ENCODE results near the gene LPAR3.

The LPAR3 gene

GRCh38 chr1:84859866-84860265, 33.1 kb downstream of the LPAR3 start:
- no peak for DNase-seq (ENCODE audit: low read depth in 3 of 3, low spot score in 1 of 3)

- DNase-seq (ENCODE audit: low read depth in 3 of 3, low spot score in 1 of 3): no peak
Observed at GRCh38 chr1:84857906-84858305, 35.1 kb downstream of the LPAR3 start.

GRCh38 chr1:84856726-84857270, 36.2 kb downstream of the LPAR3 start:
- DNase-seq (ENCODE audit: low read depth in 3 of 3, low spot score in 1 of 3): no peak

GRCh38 chr1:84855691-84856630, 37.0 kb downstream of the LPAR3 start:
- DNase-seq (ENCODE audit: low read depth in 3 of 3, low spot score in 1 of 3): no peak

GRCh38 chr1:84855168-84855567, 37.8 kb downstream of the LPAR3 start:
- DNase-seq (ENCODE audit: low read depth in 3 of 3, low spot score in 1 of 3): no peak

- peak in 1 of 3 donors; percentile 24 for DNase-seq (ENCODE audit: low read depth in 3 of 3, low spot score in 1 of 3)
Observed at GRCh38 chr1:84853741-84854721, 39.0 kb downstream of the LPAR3 start.

GRCh38 chr1:84851839-84852238, 41.2 kb downstream of the LPAR3 start:
- DNase-seq (ENCODE audit: low read depth in 3 of 3, low spot score in 1 of 3): no peak

- no peak for DNase-seq (ENCODE audit: low read depth in 3 of 3, low spot score in 1 of 3)
Observed at GRCh38 chr1:84849357-84849975, 43.5 kb downstream of the LPAR3 start.

GRCh38 chr1:84847253-84848250, 45.5 kb downstream of the LPAR3 start:
- no peak for DNase-seq (ENCODE audit: low read depth in 3 of 3, low spot score in 1 of 3)

- DNase-seq (ENCODE audit: low read depth in 3 of 3, low spot score in 1 of 3): no peak
Observed at GRCh38 chr1:84846387-84846786, 46.6 kb downstream of the LPAR3 start.

GRCh38 chr1:84845357-84845756, 47.6 kb downstream of the LPAR3 start:
- no peak for DNase-seq (ENCODE audit: low read depth in 3 of 3, low spot score in 1 of 3)

- DNase-seq (ENCODE audit: low read depth in 3 of 3, low spot score in 1 of 3): no peak
Observed at GRCh38 chr1:84844094-84844493, 48.9 kb downstream of the LPAR3 start.

GRCh38 chr1:84842748-84843231, 50.2 kb downstream of the LPAR3 start:
- no peak for DNase-seq (ENCODE audit: low read depth in 3 of 3, low spot score in 1 of 3)

- DNase-seq (ENCODE audit: low read depth in 3 of 3, low spot score in 1 of 3): no peak
Observed at GRCh38 chr1:84841971-84842370, 51.0 kb downstream of the LPAR3 start.

- DNase-seq (ENCODE audit: low read depth in 3 of 3, low spot score in 1 of 3): no peak
Observed at GRCh38 chr1:84840346-84840745, 52.7 kb downstream of the LPAR3 start.

GRCh38 chr1:84839544-84839943, 53.5 kb downstream of the LPAR3 start:
- no peak for DNase-seq (ENCODE audit: low read depth in 3 of 3, low spot score in 1 of 3)

- no peak for DNase-seq (ENCODE audit: low read depth in 3 of 3, low spot score in 1 of 3)
Observed at GRCh38 chr1:84836145-84836544, 56.9 kb downstream of the LPAR3 start.

GRCh38 chr1:84835169-84835568, 57.8 kb downstream of the LPAR3 start:
- no peak for DNase-seq (ENCODE audit: low read depth in 3 of 3, low spot score in 1 of 3)

- DNase-seq (ENCODE audit: low read depth in 3 of 3, low spot score in 1 of 3): no peak
Observed at GRCh38 chr1:84834419-84835064, 58.5 kb downstream of the LPAR3 start.

Data from stimulated activated CD4-positive, alpha-beta T cell treated with anti-CD3 and anti-CD28 coated beads, TNF-alpha, amount 100 ng/mL, for 1 hour (primary cell).